Stimulated activated naive B cell treated with anti-CD40 and anti-IgM and Interleukin-4, amounts not matched to agents 10 μg/mL and 1 μg/mL and 100 μg/mL, for 72 hours (primary cell): ENCODE results near the gene KRT73.

ENCODE experiments used
- ATAC-seq, 2 donors: fragments of 150-1000 bp; cut with Tn5 transposase; replicated peaks; 2 replicates each; pipeline ENCODE4 v1.10.0; 2021; ENCODE audit warnings: moderate library complexity in 1 of 2
- DNase-seq: peaks from one replicate; pipeline ENCODE4 v3.0.0; 2021
- H3K27ac Mint-ChIP-seq: one replicate; pipeline ENCODE4 v1.8.0; 2022; ENCODE audit warnings: mild to moderate bottlenecking, mixed read lengths
- H3K27me3 Mint-ChIP-seq, 2 donors: one replicate each; pipeline ENCODE4 v1.8.0; 2022; ENCODE audit warnings: mixed read lengths in 2 of 2
- H3K36me3 Mint-ChIP-seq, 2 donors: one replicate each; pipeline ENCODE4 v1.8.0; 2022; ENCODE audit warnings: mixed read lengths in 2 of 2, mild to moderate bottlenecking in 1 of 2
- H3K4me1 Mint-ChIP-seq, 2 donors: one replicate each; pipeline ENCODE4 v1.8.0; 2022; ENCODE audit warnings: mixed read lengths in 2 of 2, mild to moderate bottlenecking in 1 of 2
- H3K4me3 Mint-ChIP-seq, 2 donors: one replicate each; pipeline ENCODE4 v1.8.0; 2022; ENCODE audit warnings: mild to moderate bottlenecking in 2 of 2, mixed read lengths in 2 of 2, moderate library complexity in 1 of 2
- H3K9me3 Mint-ChIP-seq, 2 donors: one replicate each; pipeline ENCODE4 v1.8.0; 2022; ENCODE audit warnings: mixed read lengths in 2 of 2, mild to moderate bottlenecking in 1 of 2

Gene KRT73

DNA sequence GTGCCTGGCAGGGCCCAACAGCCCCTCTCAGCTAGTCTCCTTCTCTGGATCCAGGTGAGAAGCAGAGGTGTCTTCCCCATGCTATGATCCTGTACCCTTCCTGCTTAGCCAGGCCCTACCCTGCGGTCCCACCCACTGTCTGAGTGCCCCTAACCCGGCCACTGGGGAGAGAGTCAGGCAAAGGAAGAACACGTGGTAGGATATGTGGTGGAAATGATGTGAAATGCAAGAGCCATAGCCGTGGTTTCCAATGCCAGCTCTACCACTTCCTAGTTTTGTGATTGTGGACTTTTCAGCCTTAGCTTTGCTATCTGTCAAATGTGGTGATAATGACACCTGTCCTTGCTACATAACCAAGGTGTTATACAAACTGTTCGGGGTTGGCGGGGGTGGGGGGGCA, 17.8 kb upstream of the KRT73 start:
- H3K27ac Mint-ChIP-seq = no peak overlapping the region
- H3K4me3 Mint-ChIP-seq = no peak overlapping the region
- no peaks in the 10 kb centered on the region for H3K9me3 Mint-ChIP-seq
- DNase-seq (no peak), ATAC-seq (no peak)
- no peaks in the 10 kb centered on the region for H3K36me3 Mint-ChIP-seq
- peaks cover 7 to 15% of the 10 kb centered on the region in 2 donors for H3K27me3 Mint-ChIP-seq
- no peaks in the 10 kb centered on the region for H3K4me1 Mint-ChIP-seq

DNA sequence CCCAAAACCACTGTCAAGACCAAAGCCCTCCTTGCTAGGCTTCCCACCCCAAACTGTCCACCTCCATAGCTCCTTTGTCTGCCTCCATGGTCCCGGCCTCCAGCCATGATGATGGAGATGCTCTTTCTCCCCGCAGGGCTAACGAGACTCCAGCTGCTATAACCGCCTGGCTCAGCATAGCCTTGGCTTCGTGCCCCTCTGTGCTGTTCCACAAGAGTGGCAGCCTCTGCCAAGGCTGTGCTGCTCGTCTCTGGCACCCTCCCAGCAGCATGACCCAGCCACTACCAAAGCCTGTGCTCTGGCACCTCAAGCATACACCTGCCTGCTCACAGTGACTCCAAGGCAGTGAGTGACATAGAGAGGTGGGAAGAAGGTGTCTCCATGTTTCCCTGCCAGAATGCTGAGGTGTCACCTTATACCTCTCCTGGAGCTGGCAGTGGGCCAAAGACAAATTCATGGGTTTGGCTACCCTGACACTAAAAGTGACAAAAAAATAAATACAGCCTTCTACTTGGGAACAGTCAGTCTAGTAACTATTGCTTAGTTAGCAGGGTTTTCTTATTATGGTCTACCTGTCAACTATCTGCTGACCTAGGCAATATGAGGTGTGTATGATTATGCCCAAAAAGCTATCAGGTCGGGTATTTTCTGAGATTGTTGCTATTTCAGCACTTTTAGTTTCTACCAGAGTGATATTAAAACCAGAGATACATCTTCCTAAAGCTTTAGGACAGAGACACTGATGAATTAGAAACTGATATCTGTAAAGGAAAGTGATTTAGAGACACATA, 16.1 kb upstream of the KRT73 start:
- Mint-ChIP-seq H3K27ac (no peak overlapping the region), H3K36me3 (no peaks in the 10 kb centered on the region), H3K27me3 (peaks cover 11 to 20% of the 10 kb centered on the region in 2 donors), H3K4me1 (no peaks in the 10 kb centered on the region), H3K9me3 (no peaks in the 10 kb centered on the region), H3K4me3 (no peak overlapping the region)
- DNase-seq = no peak
- no peak for ATAC-seq

DNA sequence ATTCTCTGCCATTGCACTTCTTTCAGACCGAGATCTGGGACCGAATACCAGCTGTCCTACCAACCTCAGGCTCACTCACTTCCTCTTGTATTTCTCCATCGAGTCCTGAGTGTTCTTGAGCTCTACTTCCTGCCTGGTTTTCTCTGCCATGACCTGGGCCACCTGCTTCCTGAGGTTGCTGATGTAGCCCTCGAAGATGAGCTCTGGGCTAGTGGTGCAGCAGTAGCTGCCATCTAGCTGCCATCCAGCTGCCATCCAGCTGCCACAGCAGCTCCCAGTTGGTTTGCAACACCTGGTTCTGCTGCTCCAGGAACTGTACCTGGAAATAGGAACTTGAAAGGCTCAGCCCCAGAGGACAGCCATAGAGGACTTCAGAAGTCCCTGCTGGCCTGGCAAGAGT, 15.0 kb upstream of the KRT73 start:
- no peaks in the 10 kb centered on the region for H3K36me3 Mint-ChIP-seq
- H3K9me3 Mint-ChIP-seq = no peaks in the 10 kb centered on the region
- DNase-seq (no peak), ATAC-seq (no peak)
- no peak overlapping the region for H3K4me3 Mint-ChIP-seq
- H3K4me1 Mint-ChIP-seq = no peaks in the 10 kb centered on the region
- H3K27me3 Mint-ChIP-seq = peaks cover 10 to 20% of the 10 kb centered on the region in 2 donors
- H3K27ac Mint-ChIP-seq = no peak overlapping the region

DNA sequence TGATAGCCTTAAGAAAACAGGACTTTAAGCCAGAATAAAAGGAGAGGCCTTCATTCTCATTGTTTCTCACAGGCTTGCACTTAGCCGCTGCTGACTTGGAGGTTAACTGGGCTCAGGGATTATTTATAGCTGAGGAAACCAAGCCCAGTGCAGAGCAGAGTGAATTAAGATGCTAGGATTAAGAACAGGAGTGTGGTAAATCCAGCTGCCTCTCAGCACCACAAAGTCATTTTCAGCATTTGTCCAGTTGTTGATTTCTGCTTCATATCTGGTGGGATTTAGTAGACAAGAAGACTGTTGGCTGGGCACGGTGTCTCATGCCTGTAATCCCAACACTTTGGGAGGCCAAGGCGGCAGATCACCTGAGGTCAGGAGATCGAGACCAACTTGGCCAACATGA, 14.3 kb upstream of the KRT73 start:
- ATAC-seq (no peak), DNase-seq (no peak)
- Mint-ChIP-seq H3K27me3 (peaks cover 10 to 20% of the 10 kb centered on the region in 2 donors), H3K27ac (no peak overlapping the region), H3K36me3 (no peaks in the 10 kb centered on the region), H3K4me1 (no peaks in the 10 kb centered on the region), H3K4me3 (no peak overlapping the region), H3K9me3 (no peaks in the 10 kb centered on the region)

DNA sequence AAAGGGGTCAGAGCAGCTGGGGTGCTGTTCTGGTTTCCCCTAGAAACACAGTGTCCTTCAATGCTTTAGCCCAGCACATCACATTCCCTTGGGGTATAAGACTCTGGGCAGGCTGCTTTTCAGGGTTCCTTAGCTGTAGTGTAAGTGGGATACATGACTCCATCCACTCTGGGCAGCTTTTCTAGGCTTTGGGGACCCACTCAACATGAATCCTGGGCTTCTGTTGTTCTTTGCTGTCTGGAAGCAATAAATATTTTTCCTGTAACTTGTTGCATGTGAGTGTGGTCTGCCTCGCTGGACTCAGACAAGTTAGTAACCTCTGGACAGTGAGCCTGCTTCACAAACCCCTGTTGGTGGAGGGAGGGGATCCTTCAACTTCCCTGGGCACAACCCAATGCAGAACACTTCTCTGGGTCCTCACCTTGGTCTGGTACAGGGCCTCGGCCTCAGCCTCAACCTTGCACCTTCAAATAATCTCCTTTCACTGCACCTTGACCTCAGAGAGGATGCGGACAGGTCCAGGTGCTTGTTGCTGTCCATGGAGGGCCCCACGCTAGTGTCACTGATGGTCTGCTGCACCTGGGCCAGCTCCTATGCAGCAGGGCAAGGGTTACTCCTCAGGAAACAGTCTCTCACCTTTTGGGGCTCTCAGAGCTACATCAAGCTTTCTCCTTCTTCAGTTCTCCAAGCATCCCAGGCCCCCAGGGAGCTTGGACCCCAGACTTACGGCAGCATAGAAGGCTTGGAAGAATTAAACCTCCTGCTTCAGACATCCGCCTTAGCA, 13.5 kb upstream of the KRT73 start:
- DNase-seq (no peak), ATAC-seq (no peak)
- Mint-ChIP-seq H3K36me3 (no peaks in the 10 kb centered on the region), H3K4me3 (no peak overlapping the region), H3K9me3 (no peaks in the 10 kb centered on the region), H3K27me3 (peaks cover 9 to 20% of the 10 kb centered on the region in 2 donors), H3K27ac (no peak overlapping the region), H3K4me1 (no peaks in the 10 kb centered on the region)

DNA sequence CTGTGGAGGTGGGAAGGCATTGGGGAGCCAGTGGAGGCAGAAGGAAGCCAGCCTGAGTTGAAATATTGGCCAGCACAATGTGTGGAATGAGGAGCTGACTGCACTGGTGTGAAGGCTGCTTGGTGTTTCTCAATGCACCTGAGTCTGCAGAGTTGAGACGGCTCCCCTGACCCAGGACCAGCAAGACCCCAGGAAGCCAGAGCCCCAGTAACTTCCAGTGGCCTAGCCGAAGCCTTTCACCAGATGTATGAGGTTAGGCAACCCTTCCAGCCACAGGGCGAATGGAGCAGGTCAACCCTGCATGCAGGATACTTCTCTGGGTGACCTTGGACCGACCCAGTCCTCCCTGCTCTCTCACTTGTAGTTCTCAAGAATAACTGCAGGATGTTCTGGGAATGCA, 12.9 kb upstream of the KRT73 start:
- ATAC-seq = no peak
- H3K36me3 Mint-ChIP-seq = no peaks in the 10 kb centered on the region
- no peak overlapping the region for H3K4me3 Mint-ChIP-seq
- peaks cover 6 to 20% of the 10 kb centered on the region in 2 donors for H3K27me3 Mint-ChIP-seq
- H3K9me3 Mint-ChIP-seq = no peaks in the 10 kb centered on the region
- no peaks in the 10 kb centered on the region for H3K4me1 Mint-ChIP-seq
- DNase-seq = no peak
- no peak overlapping the region for H3K27ac Mint-ChIP-seq

DNA sequence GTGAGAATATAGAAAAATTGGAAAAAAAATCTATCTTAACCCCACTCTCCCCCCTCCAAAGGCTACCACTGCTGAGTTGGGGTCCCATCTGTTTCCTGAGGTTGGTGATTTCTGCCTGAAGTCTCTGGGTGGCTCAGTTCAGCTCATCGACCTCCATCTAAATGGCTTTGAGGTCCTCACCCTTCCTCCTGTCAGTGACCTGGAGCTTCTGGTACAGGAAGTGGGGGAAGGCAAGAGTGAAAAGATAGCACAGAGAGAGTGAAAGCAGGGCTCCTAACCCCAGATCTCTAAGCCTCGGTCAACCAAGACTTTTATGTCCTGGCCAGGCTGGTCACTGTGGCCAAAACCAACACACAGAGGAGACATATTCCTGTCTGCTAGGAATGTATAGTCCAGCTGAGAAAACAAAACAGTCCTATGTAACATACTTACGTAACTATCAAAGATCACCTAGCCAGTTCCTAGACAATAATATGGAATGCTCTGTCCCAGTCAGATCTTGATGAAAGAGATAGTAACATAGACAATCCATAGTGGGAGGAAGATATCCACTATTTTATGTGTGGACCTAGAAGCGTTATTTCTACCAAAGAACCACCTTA, 12.3 kb upstream of the KRT73 start:
- Mint-ChIP-seq H3K9me3 (no peaks in the 10 kb centered on the region), H3K4me3 (no peak overlapping the region), H3K4me1 (no peaks in the 10 kb centered on the region), H3K27me3 (peaks cover 6 to 20% of the 10 kb centered on the region in 2 donors), H3K27ac (no peak overlapping the region), H3K36me3 (no peaks in the 10 kb centered on the region)
- DNase-seq = no peak
- no peak for ATAC-seq

DNA sequence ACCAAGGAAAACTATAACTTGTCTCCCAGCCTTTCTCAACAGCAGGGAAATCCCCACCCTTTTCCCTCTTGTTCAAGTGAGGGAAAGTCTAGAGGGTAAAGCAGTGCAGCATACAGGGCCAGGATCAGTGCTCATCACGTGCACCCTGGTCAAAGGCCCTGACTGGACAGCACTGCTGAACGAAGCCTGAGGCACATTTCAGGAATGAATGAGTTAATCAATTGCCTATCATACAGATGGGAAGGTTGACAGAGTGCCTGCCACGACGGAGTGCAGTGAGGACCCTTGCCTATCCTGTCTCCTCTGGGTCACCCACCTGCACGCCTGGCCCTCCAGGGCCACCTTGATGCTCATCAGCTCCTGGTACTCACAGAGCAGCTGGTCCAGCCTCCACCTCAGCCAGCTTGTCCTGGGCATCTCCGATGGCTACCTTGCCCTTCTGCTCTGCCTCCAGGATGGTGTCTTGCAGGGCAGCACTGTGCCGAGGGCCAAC, 11.7 kb upstream of the KRT73 start:
- no peaks in the 10 kb centered on the region for H3K4me1 Mint-ChIP-seq
- ATAC-seq = no peak

DNA sequence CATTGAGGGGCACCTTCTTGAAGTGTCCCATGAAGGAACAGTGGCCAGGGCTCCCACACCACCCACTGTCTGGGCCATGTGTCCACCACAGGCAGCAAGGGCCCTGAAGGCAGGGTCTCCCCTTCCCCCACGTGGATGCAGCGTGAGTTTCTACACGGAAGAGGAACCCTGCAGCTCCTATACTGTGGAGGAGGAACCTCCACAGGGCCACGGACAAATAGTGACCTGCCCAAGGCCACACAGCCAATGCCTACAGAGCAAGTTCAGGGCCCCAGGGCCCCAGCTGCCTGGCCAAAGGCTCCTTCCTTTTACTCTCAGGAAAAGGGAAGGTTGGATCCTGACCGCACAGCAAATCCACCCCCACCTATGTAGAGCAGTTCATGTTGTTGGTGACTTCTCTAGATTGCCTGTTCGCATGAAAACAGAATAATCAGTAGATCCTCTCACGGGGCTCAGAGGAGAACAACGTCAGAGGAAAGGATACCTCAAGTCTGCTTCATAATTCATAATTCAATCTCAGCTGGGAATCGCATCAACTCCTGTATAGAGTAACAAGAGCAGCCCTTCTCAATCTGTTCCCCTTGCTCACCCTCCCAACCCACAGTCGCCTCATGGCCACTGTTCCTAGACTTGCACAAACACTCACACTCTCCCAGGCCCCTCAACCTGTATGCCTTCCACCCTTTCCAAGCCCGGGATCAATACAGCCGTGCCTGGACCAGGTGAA, 11.1 kb upstream of the KRT73 start:
- Mint-ChIP-seq H3K27ac (no peak overlapping the region), H3K9me3 (no peaks in the 10 kb centered on the region), H3K27me3 (peaks cover 3 to 19% of the 10 kb centered on the region in 2 donors), H3K36me3 (no peaks in the 10 kb centered on the region), H3K4me3 (no peak overlapping the region), H3K4me1 (no peaks in the 10 kb centered on the region)
- DNase-seq = no peak
- no peak for ATAC-seq

More for the DNA sequence above, 11.7 kb upstream of the KRT73 start:
- no peak for DNase-seq
- Mint-ChIP-seq H3K36me3 (no peaks in the 10 kb centered on the region), H3K4me3 (no peak overlapping the region), H3K27ac (no peak overlapping the region), H3K27me3 (peaks cover 3 to 20% of the 10 kb centered on the region in 2 donors), H3K9me3 (no peaks in the 10 kb centered on the region)

DNA sequence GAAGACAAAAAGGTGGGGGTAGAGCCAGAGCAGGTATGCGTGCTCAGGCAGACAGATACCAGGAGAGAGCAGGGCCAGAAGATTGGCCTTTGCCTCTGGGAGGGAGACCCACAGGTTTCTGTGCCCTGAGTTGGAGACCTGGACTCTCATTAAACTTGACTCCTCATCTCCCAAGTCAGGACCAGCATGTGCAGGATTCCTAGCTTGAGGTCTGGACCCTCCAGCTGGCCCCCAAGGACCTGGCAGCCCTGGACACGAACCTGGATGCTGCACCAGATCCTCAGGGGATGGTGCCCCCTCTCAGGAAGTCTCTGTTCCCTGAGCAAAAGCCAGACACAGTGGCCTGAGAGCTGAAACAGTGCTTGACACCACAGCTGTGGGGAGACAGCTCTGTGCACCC, 10.5 kb upstream of the KRT73 start:
- H3K4me1 Mint-ChIP-seq = no peaks in the 10 kb centered on the region
- H3K4me3 Mint-ChIP-seq = no peak overlapping the region
- no peaks in the 10 kb centered on the region for H3K9me3 Mint-ChIP-seq
- no peak overlapping the region for H3K27ac Mint-ChIP-seq
- peaks cover 3 to 13% of the 10 kb centered on the region in 2 donors for H3K27me3 Mint-ChIP-seq
- DNase-seq = no peak
- no peaks in the 10 kb centered on the region for H3K36me3 Mint-ChIP-seq
- no peak for ATAC-seq

DNA sequence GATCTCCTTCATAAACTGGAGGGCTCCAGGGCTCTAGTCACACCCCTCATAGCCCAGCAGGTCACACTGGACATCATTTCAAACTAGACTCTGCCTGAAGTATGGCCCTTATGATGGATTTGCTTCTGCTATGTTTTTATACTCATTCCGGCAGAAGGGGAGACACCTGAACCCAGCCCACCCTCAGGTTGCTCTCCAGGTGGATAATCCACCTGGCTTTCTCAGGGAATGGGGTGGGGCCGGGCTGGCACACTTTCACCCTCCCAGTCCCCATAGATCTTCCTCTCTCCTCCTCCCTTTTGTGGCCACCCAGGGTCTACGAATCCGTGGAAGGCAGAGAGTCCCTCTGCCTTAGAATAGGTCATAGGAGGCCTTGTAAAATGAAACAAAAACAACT, 9.8 kb upstream of the KRT73 start:
- Mint-ChIP-seq H3K27ac (no peak overlapping the region), H3K4me1 (no peaks in the 10 kb centered on the region), H3K27me3 (peaks cover 3 to 13% of the 10 kb centered on the region in 2 donors), H3K4me3 (no peak overlapping the region), H3K36me3 (no peaks in the 10 kb centered on the region), H3K9me3 (peaks cover 0 to 2% of the 10 kb centered on the region in 2 donors)
- ATAC-seq = no peak
- DNase-seq = no peak

DNA sequence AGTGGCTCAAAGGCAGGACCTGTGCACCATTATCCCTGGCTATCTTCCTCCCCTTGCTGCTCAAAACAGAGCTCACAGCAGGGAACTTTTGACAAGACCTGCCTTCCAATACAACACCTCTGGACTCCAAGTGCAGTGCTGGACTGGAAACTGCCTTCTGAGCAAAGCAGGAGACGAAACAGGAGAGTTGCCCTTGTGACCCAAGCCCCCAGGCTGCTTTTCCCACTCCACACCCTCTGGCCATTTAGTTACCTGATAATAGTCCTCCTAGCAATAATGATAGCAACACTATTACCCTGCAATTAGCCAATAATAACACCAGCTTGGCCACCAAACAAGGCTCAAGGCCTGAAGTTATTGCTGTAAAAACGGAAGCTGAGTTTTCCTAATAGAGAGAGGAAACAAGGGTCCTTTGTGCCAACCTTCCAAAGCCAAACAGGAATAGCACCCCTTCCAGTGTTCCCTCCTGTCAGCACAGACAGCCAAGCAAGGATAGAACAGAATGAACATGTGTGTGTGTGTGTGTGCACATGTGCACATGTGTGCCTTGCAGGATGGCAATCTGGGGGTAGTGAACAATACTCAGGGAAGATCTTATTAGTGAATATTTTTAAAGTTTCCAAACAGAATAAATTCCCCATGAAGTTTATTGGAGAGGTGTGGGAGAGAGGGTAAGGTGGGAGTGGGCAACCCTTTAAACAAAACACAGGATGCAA, 9.2 kb upstream of the KRT73 start:
- Mint-ChIP-seq H3K27me3 (peaks cover 7 to 13% of the 10 kb centered on the region in 2 donors), H3K9me3 (peaks cover 0 to 8% of the 10 kb centered on the region in 2 donors), H3K4me1 (no peaks in the 10 kb centered on the region), H3K27ac (no peak overlapping the region), H3K36me3 (no peaks in the 10 kb centered on the region), H3K4me3 (no peak overlapping the region)
- ATAC-seq (no peak), DNase-seq (no peak)

DNA sequence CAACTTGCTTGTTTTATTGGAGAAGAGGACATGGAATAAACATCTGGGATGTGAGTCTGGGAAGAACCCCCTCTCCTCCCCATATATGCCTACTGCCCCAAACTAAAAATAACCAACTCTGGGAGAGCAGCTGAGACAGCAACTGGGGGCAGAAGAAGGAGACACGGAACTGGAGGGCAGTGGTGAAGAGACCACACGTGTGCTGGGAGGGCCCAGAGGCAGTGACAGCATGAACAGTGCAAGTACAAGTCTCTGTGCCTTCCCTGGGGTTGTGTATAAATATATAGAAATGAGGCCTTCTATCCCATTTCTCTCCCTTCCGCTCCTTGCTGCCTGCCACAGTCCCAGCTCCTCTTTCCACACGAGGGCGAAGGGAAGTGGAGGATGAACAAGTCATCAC, 4.0 kb upstream of the KRT73 start:
- ATAC-seq (no peak), DNase-seq (no peak)
- no peaks in the 10 kb centered on the region for H3K4me1 Mint-ChIP-seq
- H3K27me3 Mint-ChIP-seq = peaks cover 16 to 19% of the 10 kb centered on the region in 2 donors
- no peak overlapping the region for H3K4me3 Mint-ChIP-seq
- H3K27ac Mint-ChIP-seq = no peak overlapping the region
- H3K9me3 Mint-ChIP-seq = peaks cover 0 to 8% of the 10 kb centered on the region in 2 donors
- H3K36me3 Mint-ChIP-seq = no peaks in the 10 kb centered on the region
